ENCODE measurements around the gene RSKR.
A peak's percentile ranks its signal among the peaks of the same experiment; 100 is the strongest.
"Not testable (repeated sequence)": the region's sequence is repeated elsewhere in the genome, so short reads cannot be mapped to it uniquely, and the experiment has no call there.

Gene RSKR

GRCh38 chr17:28576758-28577465 lies 37.1 kb downstream of the RSKR start, which contains the start of gene ALDOC:
Gene ALDOC, minus strand, starts transcription at chr17:28576895. Its CDS starts 1,363 bp downstream, at chr17:28575532.
- peak; percentile 92 for DNase-seq

DNA sequence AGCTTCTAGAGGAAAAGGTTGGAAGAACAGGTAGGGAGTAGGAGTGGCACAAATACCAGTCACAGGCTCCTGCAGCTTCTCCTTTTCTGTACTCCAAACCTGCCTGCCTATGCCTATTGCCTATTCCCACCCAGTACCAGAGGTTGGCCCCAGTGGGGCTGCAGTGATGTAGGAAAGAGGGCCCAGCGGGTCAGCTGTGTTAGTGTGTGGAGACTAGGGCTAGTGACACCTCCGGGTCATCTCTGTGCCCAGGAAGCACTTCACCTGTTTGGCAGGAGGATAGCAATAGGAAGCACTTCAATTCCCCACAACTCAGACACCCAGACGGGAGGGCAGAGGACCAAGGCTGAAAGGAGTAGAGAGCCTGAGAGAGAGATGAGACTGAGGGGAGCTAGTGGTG lies 38.0 kb downstream of the RSKR start:
- not testable (repeated sequence) for DNase-seq

DNA sequence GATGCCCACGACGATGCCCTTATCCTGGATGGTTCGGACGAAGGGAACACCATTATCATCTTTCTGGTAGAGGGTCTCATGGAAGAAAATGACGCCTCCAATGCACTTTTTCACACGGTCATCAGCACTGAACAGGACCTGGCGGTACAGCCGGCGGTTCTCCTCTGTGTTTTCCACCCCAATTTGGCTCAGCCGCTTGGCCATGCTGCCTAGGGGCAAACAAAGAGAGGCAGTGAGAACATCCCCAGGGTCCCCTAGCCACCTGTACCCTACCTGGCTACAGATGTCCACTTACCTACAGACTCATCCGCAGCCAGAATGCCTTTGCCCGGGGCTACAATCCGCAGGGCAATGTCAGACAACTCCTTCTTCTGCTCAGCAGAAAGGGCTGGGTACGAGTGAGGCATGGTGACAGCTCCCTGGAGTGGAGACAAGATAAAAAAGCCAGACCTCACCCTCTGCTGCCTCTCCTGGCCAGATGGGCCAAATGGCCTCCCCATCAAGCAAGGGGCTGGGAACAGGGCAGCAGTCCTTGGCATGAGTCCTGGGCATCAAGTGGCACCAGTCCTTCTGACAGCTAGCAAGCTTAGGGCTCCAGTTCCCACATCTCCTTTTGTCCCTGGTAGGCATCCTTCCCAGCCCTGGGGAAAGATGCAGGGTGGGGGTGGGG lies 38.7 kb downstream of the RSKR start:
- no peak for DNase-seq

DNA sequence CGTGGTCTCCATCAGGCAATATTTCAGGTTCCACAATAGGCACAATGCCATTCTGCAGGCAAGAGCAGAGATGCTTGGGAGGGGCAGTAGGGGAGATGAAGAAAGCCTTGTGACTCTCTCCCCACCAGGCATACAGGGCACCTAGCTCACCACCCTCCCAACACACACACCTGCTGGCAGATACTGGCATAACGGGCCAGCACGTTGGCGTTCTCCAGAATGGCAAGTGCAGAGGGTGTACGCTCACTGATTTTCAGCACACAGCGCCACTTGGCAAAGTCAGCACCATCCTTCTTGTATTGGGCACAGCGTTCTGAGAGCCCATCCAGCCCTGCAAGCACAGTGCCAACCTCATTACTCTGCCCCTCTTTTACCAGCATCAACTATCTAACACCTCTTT lies 39.5 kb downstream of the RSKR start:
- DNase-seq: no peak

DNA sequence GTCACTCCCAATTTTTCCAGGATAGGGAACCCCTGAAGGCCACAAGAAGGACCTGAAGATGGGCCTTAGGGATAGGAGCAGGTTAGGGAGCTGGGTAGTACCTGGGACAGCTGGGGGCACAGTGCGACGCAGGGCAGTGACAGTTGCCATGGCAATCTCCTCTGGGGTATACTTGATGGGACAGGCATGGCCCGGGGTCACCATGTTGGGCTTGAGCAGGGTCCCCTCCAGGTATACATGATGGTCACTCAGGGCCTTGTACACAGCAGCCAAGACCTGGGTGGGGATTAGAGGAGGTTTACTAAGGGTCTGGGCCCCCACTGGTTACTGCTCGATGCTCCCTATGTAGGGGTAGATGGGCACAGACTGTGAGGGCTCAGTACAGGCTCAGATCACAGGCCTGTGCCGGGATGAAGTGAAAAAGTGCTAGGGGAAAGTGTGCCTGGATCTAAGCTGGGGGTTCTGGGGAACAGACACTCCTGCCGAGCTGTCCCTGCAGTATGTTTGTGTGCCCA lies 40.0 kb downstream of the RSKR start:
- no peak for DNase-seq

DNA sequence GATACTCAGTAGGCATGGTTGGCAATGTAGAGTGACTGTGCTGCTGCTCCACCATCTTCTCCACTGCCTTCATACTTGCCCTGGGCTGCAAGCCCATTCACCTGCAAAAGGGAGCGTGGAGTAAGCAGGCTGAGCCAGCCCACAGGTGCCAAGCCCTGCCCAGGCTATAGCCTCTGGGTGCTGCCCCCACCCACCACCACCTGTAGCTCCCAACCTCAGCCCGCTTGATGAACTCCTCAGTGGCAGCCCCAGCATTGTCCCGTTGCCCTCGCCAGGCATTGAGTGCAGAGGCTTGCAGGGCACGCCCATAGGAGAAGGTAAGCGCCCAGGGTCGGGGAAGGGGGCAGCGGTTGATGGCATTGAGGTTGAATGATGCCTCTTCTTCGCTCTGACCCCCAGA lies 40.5 kb downstream of the RSKR start:
- no peak for DNase-seq

GRCh38 chr17:28573040-28573380 lies 41.0 kb downstream of the RSKR start:
- no peak for DNase-seq

- no peak for DNase-seq
Observed at GRCh38 chr17:28572259-28573039, 41.5 kb downstream of the RSKR start.

DNA sequence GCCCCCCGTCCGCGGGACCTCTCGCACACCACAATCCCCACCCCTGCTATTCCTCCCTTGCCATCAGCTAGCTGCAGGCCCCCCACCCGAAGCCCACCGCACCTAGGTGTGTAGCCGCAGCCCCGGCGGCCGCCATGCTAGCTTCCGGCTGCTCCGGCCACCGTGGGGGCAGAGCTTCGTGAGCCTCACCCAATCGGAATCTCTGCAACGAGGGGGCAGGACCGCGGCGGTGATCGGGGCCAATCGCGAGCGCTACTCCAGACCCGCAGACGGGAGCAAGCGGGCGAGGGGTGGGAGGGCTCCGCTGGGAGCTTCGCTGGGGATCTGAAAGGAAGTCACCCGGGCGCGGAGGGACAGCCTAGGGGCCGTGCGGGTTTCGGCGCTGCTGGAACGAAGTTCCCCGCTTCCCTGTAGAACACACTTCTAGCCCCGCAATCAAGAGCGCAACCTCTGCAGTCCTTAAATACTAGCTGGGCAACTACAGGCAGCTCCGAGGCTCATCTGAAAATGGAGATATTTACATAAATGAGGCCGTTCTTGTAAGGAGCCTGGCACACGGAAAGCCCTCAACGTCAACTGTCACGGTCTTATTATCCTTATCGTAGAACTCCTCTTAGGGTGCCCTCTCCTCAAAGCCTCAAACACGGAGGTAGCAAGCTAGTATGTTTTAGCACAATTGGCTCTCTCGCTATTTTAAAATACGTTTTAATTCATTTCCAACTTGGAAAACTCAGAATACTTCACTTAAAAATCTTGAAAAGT lies 42.4 kb downstream of the RSKR start, which contains the start of gene PIGS:
PIGS (minus strand) TSS at position 164 of the 762 bp plus-strand sequence; CDS start at position 136, 28 bp downstream.
- DNase-seq: peak; percentile 91

DNA sequence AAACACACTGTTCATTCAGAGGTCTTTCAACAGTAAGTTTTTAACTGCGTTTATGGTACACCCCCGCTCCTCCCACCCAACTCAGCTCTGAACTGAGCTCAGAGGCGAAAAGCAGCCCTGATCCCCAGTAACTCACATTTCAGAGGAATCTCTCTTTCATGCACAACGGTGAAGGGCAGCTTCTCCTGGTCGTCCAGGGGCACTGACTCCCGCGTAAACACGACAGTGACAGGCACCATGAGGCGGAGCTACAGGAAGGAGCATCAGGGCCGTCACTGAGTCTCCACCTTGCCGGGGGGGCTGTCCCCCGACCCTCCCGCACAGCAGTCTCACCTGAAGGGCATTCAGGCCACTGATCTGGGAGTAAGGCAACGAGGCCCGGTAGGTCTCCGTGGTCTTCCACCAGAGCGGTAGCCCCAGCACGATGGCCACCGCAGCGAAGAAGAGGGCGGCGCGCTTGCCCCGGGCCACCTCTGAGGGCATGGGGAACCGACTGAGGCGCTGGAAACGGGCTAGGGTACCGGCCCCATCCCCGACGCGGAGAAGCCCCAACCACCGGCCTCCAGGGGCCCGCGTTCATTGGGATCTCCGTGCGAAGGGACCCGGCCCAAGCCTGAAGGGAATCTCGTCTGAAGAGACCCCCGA lies 43.1 kb downstream of the RSKR start:
- DNase-seq: no peak

- DNase-seq: no peak
Observed at GRCh38 chr17:28569446-28569845, 44.5 kb downstream of the RSKR start.

DNA sequence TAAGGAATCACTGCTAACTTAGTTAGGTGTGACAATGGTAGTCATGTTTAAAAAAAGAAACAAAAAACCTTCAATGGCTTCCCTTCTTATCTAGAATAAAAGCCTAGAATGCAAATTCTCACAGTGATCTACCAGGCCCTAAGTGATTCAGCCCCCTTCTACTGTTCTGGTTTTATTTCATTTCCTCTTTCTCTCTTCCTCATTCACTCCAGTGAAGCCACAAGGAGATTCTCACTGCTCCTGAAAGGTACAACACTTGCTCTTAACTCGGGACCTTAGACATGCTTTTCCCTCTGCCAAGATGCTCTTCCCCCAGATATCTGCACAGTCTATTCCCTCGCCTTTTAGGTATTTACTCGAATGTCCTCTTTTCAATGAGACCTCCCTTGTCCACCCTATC lies 46.4 kb downstream of the RSKR start:
- DNase-seq: no peak

- DNase-seq: peak; percentile 74
Observed at GRCh38 chr17:28563475-28563874, 50.5 kb downstream of the RSKR start.

All from fibroblast of skin of right biceps (primary cell).